Right lobe of liver (tissue), 4 donors: ENCODE measurements around the gene RAPGEF3.

Source experiments
- CTCF ChIP-seq, 4 donors: fragments of 200-600 bp in 3 of 4; fragments of 450-650 bp in 1 of 4; IDR thresholded peaks; one replicate each; pipeline versions ENCODE4 v1.5.1 to v1.8.0; 2016 to 2022; ENCODE audit warnings: antibody characterized with exemption in 4 of 4, mild to moderate bottlenecking in 2 of 4
- POLR2A ChIP-seq: fragments of 450-650 bp; IDR thresholded peaks from one replicate; pipeline ENCODE4 v1.6.1; 2017; ENCODE audit warnings: antibody characterized with exemption, mild to moderate bottlenecking
- donor health status: DM: no; HTN: no; CAD: no.
- donor health status: DM: no; HTN: no; CAD: no.
- donor health status: DM: no; HTN: yes; CAD: no.

- TF ChIP-seq CTCF (IDR thresholded peaks at IDR 0.05) (no peak), POLR2A (no peak)
Measured at GRCh38 chr12:47778881-47779280, 20.2 kb upstream of the RAPGEF3 start.
